HG03060 (cell line): ENCODE data around the gene AKAP13.

Experiments
- ATAC-seq: cut with Tn5 transposase; IDR thresholded peaks from one replicate; pipeline ENCODE4 v1.9.1; 2021; ENCODE audit warnings: low read depth, moderate number of reproducible peaks; ENCODE audit not compliant: unreplicated experiment

The AKAP13 gene

DNA sequence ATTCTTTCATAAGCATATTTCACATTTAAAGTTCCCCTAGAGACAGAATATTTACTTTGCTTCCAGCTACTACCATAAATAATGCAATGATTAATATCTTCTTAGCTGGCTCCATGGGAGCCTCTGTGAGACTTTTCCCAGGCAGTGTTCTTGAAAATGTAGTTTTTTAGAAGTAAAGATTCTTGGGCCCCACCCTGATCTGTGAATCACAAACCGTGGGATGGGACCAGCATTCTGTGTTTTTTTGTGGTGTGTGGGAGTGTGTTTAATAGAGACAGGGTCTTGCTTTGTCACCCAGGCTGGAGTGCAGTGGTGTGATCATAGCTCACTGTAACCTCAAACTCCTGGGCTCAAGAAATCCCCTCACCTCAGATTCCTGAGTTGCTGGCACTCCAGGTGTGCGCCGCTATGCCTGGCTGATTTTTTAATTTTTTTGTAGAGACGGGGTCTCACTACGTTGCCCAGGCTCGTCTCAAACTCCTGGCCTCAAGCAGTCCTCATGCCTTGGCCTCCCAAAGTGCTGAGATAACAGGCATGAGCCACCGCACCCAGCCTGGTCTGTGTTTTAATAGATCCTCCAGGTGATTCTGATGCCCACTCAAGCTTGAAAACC, 331.3 kb downstream of the AKAP13 start:
- no peak for ATAC-seq

- ATAC-seq: no peak
Observed at GRCh38 chr15:85716261-85716660, 335.9 kb downstream of the AKAP13 start.

- ATAC-seq: no peak
Observed at GRCh38 chr15:85717212-85717611, 336.8 kb downstream of the AKAP13 start.

DNA sequence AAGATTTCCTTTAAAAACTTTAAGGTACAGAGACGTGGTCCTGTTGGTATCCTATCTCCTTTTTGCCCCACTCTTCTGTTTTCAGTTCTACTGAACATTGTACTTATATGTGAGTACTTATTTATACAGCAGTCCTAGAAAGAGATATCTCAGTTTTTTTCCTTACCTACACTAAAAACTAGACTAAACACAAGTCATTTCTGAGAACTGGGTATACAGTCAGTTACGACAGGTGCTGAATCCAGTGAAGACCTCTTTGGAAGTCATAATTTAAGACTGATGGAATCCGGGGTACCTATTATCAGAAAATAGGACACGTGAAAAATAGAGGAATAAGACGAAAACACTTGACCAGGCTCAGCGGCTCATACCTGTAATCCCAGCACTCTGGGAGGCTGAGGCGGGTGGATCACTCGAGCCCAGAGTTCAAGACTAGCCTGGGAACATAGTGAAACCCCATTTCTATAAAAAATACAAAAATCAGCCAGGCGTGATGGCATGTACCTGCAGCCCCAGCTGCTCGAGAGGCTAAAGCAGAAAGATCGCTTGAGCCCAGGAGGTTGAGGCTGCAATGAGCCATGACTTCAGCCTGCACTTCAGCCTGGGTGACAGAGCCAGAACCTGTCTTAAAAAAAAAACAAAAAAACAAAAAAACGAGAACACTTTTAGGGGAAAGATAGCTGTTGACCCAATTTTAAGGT, 338.0 kb downstream of the AKAP13 start:
- ATAC-seq: peak; percentile 52

GRCh38 chr15:85718981-85719380, 338.6 kb downstream of the AKAP13 start:
- ATAC-seq: no peak

GRCh38 chr15:85722374-85723152, 342.2 kb downstream of the AKAP13 start:
- no peak for ATAC-seq

DNA sequence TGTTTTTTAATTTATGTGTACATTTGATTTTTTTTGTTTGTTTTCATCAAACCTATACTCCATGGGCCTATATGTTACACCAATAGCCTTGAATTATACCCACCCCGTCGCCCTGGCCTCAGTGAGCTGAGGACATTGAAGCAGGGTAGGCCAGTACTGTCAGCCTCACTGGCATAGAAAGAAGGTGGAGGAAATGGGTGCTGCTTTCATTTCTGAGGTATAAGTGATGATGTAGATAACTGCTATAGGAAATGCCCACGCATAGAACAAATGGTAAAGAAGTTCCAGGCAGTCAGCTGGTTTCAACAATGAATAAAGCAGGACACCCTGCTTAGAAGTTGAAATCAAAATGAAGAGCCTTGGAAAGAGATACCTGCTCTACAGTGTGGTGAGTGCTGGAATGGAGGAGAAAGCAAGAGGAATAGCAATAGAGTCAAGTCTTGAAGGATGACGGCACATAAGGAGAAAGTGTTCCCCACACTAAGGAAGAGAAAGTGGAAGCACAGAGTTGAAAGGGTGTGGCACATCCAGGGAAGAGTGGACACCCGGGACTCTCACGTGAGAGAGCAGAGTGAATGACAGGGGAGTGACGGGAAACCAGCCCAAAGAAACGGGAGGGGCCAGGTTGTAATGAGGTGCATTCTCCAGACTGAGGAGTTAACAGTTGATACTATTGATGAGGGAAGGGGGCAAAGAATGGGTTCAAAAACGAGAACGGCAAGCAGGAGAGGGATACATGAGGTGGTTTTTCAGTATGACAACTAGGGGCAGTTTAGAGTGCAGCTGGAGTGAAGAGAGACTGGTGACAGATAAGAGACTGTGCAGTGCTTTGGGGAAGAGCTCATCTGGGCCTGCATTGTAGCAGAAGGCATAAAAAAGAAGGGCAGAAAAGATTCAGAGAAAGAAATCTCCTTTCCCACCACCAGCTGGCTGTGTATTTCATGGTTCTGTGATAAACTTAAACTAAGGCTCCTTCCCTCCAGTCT, 343.9 kb downstream of the AKAP13 start:
- ATAC-seq: no peak

GRCh38 chr15:85725019-85725418, 344.6 kb downstream of the AKAP13 start:
- ATAC-seq: no peak

GRCh38 chr15:85725564-85725963, 345.2 kb downstream of the AKAP13 start:
- no peak for ATAC-seq

DNA sequence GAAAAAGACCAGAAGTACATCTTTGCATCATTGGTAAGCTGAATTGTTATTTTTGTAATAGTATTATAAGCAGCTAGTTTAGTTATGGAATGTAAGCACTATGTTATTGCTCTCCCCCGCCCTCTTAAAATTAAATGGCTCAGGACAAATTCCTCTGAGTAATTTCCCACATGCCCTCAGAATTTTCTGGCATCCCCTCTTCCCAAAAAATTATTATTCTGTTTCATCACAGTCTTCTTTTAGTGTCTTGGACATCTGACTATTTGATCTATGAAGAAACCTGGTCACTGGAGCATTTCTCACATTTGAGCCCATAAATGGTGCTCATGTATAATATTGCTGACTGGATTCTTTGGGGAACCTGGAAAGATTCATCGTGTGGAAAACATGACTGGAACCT, 346.1 kb downstream of the AKAP13 start:
- no peak for ATAC-seq

GRCh38 chr15:85727068-85727467, 346.7 kb downstream of the AKAP13 start:
- no peak for ATAC-seq

DNA sequence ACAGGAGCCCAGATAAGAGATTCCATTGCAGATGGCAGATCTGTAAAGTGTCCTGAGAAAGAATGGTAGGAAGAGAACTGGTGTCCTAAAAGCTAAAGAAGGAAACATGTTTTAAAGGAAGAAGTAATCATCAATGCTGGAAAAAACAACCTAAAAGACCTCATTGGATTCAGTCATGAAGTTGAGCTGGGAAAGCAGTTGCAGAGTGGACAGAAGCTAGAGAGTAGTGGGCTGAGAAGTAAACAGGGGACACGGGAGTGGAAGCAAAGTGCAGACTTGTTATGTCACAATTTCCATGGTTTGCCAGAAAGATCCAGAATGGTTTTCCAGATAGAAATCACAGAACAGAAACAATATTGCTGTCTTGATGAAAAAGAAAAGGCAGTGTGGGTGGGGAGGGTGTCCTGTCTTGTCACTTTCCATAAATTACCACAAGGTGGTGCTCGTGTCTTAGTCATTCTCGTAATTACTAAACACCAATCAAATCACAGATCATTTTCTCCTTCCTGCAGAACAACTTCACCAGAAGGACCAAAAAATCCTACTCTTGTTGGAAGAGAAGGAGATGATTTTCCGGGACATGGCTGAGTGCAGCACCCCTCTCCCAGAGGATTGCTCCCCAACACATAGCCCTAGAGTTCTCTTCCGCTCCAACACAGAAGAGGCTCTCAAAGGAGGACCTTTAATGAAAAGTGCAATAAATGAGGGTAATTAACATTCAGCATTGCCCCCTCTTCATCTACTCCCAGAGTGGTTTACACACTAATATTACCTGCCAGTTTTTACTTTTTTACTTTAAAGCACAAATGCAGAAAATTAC, 349.8 kb downstream of the AKAP13 start:
- ATAC-seq: no peak

DNA sequence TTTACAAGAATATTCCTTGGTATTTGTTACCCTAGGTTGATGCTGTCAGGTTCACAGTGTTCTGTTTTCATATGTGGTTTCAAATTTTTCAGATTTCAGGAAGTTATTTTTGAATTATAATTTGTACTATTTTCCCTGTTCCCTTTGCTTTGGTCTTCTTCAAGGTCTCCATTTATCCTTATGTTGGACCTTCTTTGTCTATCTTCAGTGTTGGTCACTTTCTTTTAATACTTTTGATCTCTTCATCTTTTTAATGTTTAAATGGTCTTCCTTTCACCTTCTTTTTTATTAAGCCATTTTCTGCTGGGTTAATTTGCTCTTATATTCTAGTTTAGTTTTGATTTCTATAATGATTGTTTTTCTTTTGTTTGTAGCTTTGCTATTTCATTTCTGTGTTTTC, 353.0 kb downstream of the AKAP13 start:
- no peak for ATAC-seq

- ATAC-seq: no peak
Observed at GRCh38 chr15:85737061-85737460, 356.7 kb downstream of the AKAP13 start.

GRCh38 chr15:85741021-85741421, 360.6 kb downstream of the AKAP13 start:
- no peak for ATAC-seq

DNA sequence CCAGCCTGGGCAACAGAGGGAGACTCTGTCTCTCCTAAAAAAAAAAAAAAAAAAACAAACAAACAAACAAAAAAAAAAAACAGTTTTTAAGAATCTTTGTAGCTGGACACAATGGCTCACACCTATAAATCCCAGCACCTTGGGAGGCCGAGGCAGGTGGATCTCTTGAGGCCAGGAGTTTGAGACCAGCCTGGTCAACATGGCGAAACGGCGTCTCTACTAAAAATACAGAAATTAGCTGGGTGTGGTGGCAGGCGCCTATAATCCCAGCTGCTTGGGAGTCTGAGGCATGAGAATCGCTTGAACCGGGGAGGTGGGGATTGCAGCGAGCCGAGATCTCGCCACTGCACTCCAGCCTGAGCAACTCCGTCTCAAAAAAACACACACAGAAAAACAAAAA, 361.3 kb downstream of the AKAP13 start:
- no peak for ATAC-seq

GRCh38 chr15:85742186-85742821, 361.9 kb downstream of the AKAP13 start:
- no peak for ATAC-seq

- ATAC-seq: no peak
Observed at GRCh38 chr15:85743392-85744055, 363.1 kb downstream of the AKAP13 start.

- ATAC-seq: no peak
Observed at GRCh38 chr15:85744579-85744978, 364.2 kb downstream of the AKAP13 start.
